ENCODE results near the gene ZGLP1.
"Not testable (repeated sequence)": the region's sequence is repeated elsewhere in the genome, so short reads cannot be mapped to it uniquely, and the experiment has no call there.

The ZGLP1 gene

DNA sequence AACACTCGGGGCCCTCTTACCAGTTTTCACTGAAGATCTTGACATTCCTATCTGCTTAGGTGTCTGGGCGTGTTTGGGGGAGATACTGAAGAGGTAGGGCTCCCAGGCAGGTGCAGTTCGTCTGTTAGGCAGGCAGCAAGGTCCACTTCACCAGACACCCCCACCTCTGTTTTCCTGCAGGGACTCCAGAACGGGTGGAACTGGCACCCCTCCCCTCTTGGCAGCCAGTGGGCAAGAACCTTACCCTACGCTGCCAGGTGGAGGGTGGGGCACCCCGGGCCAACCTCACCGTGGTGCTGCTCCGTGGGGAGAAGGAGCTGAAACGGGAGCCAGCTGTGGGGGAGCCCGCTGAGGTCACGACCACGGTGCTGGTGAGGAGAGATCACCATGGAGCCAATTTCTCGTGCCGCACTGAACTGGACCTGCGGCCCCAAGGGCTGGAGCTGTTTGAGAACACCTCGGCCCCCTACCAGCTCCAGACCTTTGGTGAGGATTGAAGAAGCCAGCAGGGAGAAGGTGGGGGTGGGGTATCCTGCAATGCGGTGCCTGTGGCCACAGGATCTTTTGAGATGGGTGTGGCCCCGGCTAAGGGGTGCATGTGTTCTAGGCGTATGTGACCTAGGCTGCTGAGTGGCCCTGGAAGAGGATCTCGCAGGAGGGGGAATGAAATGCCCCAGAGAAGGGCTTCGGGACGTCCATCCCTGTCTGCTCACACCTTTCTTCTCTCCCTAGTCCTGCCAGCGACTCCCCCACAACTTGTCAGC, 26.1 kb downstream of the ZGLP1 start:
- Histone ChIP-seq H3K36me3 (ENCODE audit: control insufficient read depth, low read length) (peaks cover 62% of the 10 kb centered on the region), H3K4me1 (ENCODE audit: control insufficient read depth, low read length) (peaks cover 43% of the 10 kb centered on the region), H3K27me3 (ENCODE audit: control insufficient read depth, low read length) (no peaks in the 10 kb centered on the region), H3K9me2 (replicated peaks; ENCODE audit: control insufficient read depth, low read length) (no peaks in the 10 kb centered on the region), H3K27ac (ENCODE audit: low read depth, low read length) (no peak overlapping the region), H3K4me3 (ENCODE audit: low read length) (no peak overlapping the region), H3K9me3 (ENCODE audit: control insufficient read depth, insufficient read depth, low read length) (no peaks in the 10 kb centered on the region), H3F3A (ENCODE audit: control insufficient read depth, insufficient read depth) (peaks cover 15% of the 10 kb centered on the region), H3K79me2 (ENCODE audit: control insufficient read depth, low read length) (peaks cover 14% of the 10 kb centered on the region), H4K20me1 (ENCODE audit: control insufficient read depth, insufficient read depth, low read depth, low read length) (no peaks in the 10 kb centered on the region), H3K4me2 (ENCODE audit: low read length) (no peak overlapping the region)
- TF ChIP-seq, protein P1, sequence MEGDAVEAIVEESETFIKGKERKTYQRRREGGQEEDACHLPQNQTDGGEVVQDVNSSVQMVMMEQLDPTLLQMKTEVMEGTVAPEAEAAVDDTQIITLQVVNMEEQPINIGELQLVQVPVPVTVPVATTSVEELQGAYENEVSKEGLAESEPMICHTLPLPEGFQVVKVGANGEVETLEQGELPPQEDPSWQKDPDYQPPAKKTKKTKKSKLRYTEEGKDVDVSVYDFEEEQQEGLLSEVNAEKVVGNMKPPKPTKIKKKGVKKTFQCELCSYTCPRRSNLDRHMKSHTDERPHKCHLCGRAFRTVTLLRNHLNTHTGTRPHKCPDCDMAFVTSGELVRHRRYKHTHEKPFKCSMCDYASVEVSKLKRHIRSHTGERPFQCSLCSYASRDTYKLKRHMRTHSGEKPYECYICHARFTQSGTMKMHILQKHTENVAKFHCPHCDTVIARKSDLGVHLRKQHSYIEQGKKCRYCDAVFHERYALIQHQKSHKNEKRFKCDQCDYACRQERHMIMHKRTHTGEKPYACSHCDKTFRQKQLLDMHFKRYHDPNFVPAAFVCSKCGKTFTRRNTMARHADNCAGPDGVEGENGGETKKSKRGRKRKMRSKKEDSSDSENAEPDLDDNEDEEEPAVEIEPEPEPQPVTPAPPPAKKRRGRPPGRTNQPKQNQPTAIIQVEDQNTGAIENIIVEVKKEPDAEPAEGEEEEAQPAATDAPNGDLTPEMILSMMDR (IDR thresholded peaks at IDR 0.05; ENCODE audit: low read depth, low read length, poor library complexity, severe bottlenecking): no peak
- TF ChIP-seq EZH2phosphoT487 (IDR thresholded peaks at IDR 0.05; ENCODE audit: borderline replicate concordance, low read length): no peak

DNA sequence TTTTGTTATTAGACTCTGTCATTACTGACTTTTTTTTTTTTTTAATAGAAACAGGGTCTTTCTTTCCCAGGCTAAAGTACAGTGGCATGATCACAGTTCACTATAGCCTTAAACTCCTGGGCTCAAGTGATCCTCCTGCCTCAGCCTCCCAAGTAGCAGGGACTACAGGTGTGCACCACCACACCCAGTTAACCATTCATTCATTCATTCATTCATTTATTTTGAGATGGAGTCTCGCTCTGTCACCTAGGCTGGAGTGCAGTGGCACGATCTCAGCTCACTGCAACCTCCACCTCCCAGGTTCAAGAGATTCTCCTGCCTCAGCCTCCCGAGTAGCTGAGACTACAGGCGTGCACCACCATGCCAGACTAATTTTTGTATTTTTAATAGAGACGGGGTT, 27.6 kb downstream of the ZGLP1 start:
- peaks cover 75% of the 10 kb centered on the region for H3K36me3 ChIP-seq (ENCODE audit: control insufficient read depth, low read length)
- not testable (repeated sequence) for H3K9me2 ChIP-seq (replicated peaks; ENCODE audit: control insufficient read depth, low read length); H3K4me2 ChIP-seq (ENCODE audit: low read length); H3K27me3 ChIP-seq (ENCODE audit: control insufficient read depth, low read length); H4K20me1 ChIP-seq (ENCODE audit: control insufficient read depth, insufficient read depth, low read depth, low read length); H3K27ac ChIP-seq (ENCODE audit: low read depth, low read length); H3K9me3 ChIP-seq (ENCODE audit: control insufficient read depth, insufficient read depth, low read length); H3K4me3 ChIP-seq (ENCODE audit: low read length)
- peaks cover 15% of the 10 kb centered on the region for H3F3A ChIP-seq (ENCODE audit: control insufficient read depth, insufficient read depth)
- peaks cover 28% of the 10 kb centered on the region for H3K4me1 ChIP-seq (ENCODE audit: control insufficient read depth, low read length)
- peaks cover 14% of the 10 kb centered on the region for H3K79me2 ChIP-seq (ENCODE audit: control insufficient read depth, low read length)

DNA sequence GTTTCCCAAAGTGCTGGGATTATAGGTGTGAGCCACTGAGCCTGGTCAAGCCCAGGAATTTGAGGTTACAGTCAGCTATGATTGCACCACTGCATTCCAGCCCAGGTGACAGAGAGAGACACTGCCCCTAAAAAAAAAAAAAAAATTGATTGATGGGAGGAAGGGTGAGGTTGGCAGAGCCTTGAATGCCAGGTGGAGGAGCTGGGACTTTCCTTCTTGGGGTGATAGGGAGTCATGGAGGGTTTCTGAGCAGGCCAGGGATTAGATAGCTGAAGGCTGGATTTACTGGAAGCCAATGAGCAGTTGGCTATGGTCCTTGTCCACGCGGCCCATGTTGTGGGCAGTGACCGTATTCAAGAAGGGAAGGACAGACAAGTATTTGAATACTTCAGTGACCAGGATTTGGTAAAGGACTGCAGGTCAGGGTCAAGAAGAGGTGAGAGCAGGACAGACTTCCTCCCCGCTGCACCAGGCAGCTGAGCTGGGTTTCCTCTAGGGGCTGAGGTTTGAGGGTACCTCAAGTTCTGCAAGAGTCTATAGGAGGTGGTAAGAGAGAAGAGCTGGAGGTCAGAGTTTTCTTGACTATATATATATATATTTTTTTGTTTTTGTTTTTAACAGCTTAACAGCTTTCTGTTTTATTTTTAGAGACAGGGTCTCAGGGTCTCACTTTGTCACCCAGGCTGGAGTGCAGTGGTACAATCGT, 29.7 kb downstream of the ZGLP1 start:
- no peaks in the 10 kb centered on the region for H3K27me3 ChIP-seq (ENCODE audit: control insufficient read depth, low read length)
- no peaks in the 10 kb centered on the region for H3K9me3 ChIP-seq (ENCODE audit: control insufficient read depth, insufficient read depth, low read length)
- peaks cover 19% of the 10 kb centered on the region for H3K79me2 ChIP-seq (ENCODE audit: control insufficient read depth, low read length)
- H3K4me1 ChIP-seq (ENCODE audit: control insufficient read depth, low read length): peaks cover 7% of the 10 kb centered on the region
- H3K9me2 ChIP-seq (replicated peaks; ENCODE audit: control insufficient read depth, low read length): no peaks in the 10 kb centered on the region
- no peak overlapping the region for H3K4me2 ChIP-seq (ENCODE audit: low read length)
- no peaks in the 10 kb centered on the region for H3F3A ChIP-seq (ENCODE audit: control insufficient read depth, insufficient read depth)
- H4K20me1 ChIP-seq (ENCODE audit: control insufficient read depth, insufficient read depth, low read depth, low read length): no peaks in the 10 kb centered on the region
- H3K36me3 ChIP-seq (ENCODE audit: control insufficient read depth, low read length): peaks cover 67% of the 10 kb centered on the region
- H3K4me3 ChIP-seq (ENCODE audit: low read length): no peak overlapping the region
- no peak for TF ChIP-seq EZH2phosphoT487 (IDR thresholded peaks at IDR 0.05; ENCODE audit: borderline replicate concordance, low read length)
- TF ChIP-seq, protein P1 (IDR thresholded peaks at IDR 0.05; ENCODE audit: low read depth, low read length, poor library complexity, severe bottlenecking): no peak
- no peak overlapping the region for H3K27ac ChIP-seq (ENCODE audit: low read depth, low read length)

DNA sequence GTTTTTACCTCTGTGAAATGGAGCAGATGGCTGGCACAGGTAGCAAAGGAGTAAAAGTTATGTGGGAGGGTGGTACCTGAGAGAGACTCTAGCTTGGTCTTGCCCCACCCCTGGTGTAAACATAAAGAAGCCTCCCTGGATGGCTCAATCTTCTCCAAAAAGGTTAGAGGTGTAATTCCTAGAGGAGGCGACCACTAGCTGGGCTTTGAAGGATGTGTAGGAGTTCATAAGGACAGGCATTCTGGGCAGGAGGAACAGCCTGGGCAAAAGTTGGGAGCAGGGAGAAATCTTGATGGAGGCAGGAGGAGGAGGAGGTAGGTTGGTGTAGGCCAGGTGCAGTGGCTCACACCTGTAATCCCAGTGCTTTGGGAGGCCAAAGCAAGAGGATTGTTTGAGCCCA, 30.7 kb downstream of the ZGLP1 start:
- Histone ChIP-seq H4K20me1 (ENCODE audit: control insufficient read depth, insufficient read depth, low read depth, low read length) (no peaks in the 10 kb centered on the region), H3K36me3 (ENCODE audit: control insufficient read depth, low read length) (peaks cover 66% of the 10 kb centered on the region), H3K27me3 (ENCODE audit: control insufficient read depth, low read length) (no peaks in the 10 kb centered on the region), H3K9me2 (replicated peaks; ENCODE audit: control insufficient read depth, low read length) (no peaks in the 10 kb centered on the region), H3K4me3 (ENCODE audit: low read length) (no peak overlapping the region), H3K4me1 (ENCODE audit: control insufficient read depth, low read length) (0 out of 2 replicates have a peak, but pooled peaks cover 4% of the 10 kb centered on the region), H3K9me3 (ENCODE audit: control insufficient read depth, insufficient read depth, low read length) (no peaks in the 10 kb centered on the region), H3K27ac (ENCODE audit: low read depth, low read length) (no peak overlapping the region), H3F3A (ENCODE audit: control insufficient read depth, insufficient read depth) (no peaks in the 10 kb centered on the region), H3K79me2 (ENCODE audit: control insufficient read depth, low read length) (peaks cover 23% of the 10 kb centered on the region), H3K4me2 (ENCODE audit: low read length) (no peak overlapping the region)
- no peak for TF ChIP-seq EZH2phosphoT487 (IDR thresholded peaks at IDR 0.05; ENCODE audit: borderline replicate concordance, low read length)
- TF ChIP-seq, protein P1 (IDR thresholded peaks at IDR 0.05; ENCODE audit: low read depth, low read length, poor library complexity, severe bottlenecking): no peak
